ENCODE results near the gene ERGIC1. TPM values are rescaled to one million over a fixed set of nuclear protein-coding genes. Genes with fewer than 3 reads are reported as not detected.

The ERGIC1 gene
- total and polyA plus RNA-seq, 9 donors: 41.7 to 147 (median 92.3) TPM

DNA sequence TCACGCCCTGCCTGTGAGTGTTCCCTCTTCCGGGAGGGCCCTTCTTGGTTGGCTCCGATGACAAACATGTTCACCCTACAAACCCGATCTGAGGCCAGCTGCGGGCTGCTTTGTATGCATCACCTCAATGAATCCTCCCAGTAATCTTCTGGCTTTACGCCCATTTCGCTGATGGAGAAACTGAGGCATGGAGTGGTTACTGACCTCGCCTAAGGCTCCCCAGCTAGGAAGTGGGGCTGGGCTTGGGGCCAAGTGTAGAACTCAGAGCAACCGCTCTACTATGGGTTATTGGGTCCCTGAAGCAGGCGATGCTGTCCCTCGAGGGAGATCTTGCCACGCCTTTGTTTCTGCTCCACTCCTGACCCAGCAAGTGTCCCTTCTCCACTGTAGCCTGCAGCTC, 86.9 kb downstream of the ERGIC1 start:
- Histone ChIP-seq H3K4me1 (ENCODE audit: insufficient read depth) (no peaks in the 10 kb centered on the region), H3K27ac (no peak overlapping the region), H3K36me3 (no peaks in the 10 kb centered on the region), H3K27me3 (no peaks in the 10 kb centered on the region), H3K4me3 (no peak overlapping the region), H3K9me3 (no peaks in the 10 kb centered on the region)
- no peak for DNase-seq
- intact Hi-C loops (cut with DNase I): no loop called here
- TF ChIP-seq EP300 (IDR thresholded peaks at IDR 0.05) (no peak), POLR2A (IDR thresholded peaks at IDR 0.05) (no peak), CTCF (IDR thresholded peaks at IDR 0.05) (no peak)
- 94 to 95% (median 94%) methylated on average over 12 of the region's 12 CpGs for WGBS, 3 donors

GRCh38 chr5:172921906-172922305, 87.9 kb downstream of the ERGIC1 start:
- Histone ChIP-seq H3K4me1 (ENCODE audit: insufficient read depth) (no peaks in the 10 kb centered on the region), H3K36me3 (no peaks in the 10 kb centered on the region), H3K9me3 (no peaks in the 10 kb centered on the region), H3K27me3 (no peaks in the 10 kb centered on the region), H3K4me3 (no peak overlapping the region), H3K27ac (no peak overlapping the region)
- no peak for TF ChIP-seq EP300 (IDR thresholded peaks at IDR 0.05)
- 95 to 97% (median 97%) methylated on average over 7 of the region's 7 CpGs for WGBS, 3 donors
- intact Hi-C loops (cut with DNase I): no loop called here
- DNase-seq: no peak

GRCh38 chr5:172923539-172923938, 89.5 kb downstream of the ERGIC1 start:
- H3K4me3 ChIP-seq: no peak overlapping the region
- H3K27ac ChIP-seq: no peak overlapping the region
- intact Hi-C loops (cut with DNase I): no loop called here
- H3K36me3 ChIP-seq: no peaks in the 10 kb centered on the region
- H3K27me3 ChIP-seq: no peaks in the 10 kb centered on the region
- WGBS, 3 donors: 77 to 92% (median 90%) methylated on average over 5 of the region's 5 CpGs
- TF ChIP-seq POLR2A (IDR thresholded peaks at IDR 0.05) (no peak), EP300 (IDR thresholded peaks at IDR 0.05) (no peak), CTCF (IDR thresholded peaks at IDR 0.05) (no peak)
- H3K4me1 ChIP-seq (ENCODE audit: insufficient read depth): no peaks in the 10 kb centered on the region
- no peaks in the 10 kb centered on the region for H3K9me3 ChIP-seq
- DNase-seq: no peak

DNA sequence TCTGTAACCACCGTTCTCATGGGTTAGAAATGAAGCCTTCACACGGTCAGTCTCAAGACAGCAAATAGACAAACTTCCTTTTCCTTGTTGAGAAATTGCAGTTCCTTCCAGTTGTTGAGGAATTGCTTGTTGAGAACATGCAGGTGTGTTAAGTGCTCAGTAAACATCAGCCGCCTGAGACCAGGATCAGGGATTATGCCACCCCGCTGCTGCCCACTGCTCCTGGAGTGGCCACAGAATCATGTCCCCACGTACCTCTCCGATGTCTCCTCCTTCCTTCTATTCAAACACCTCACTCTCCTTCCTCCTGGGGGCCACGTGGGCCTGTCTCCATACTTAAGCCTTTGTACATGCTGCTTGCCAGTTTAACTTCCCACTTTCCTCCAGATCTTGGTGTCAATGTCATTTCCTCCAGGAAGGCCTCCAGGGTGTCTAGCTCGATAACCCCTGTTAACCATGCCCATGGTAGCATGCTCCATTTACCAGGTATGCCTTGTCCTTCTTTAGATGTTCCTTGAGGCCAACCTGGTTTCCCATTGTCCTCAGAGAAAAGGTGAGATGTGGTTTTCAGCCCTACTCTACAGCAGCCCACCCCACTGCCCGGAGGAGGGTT, 91.4 kb downstream of the ERGIC1 start:
- no peaks in the 10 kb centered on the region for H3K4me1 ChIP-seq (ENCODE audit: insufficient read depth)
- TF ChIP-seq EP300 (IDR thresholded peaks at IDR 0.05): no peak
- no peak for TF ChIP-seq POLR2A (IDR thresholded peaks at IDR 0.05)
- TF ChIP-seq CTCF (IDR thresholded peaks at IDR 0.05): no peak
- 75 to 83% (median 83%) methylated on average over 8 to 9 of the region's 9 CpGs for WGBS, 3 donors
- no peaks in the 10 kb centered on the region for H3K9me3 ChIP-seq
- no peaks in the 10 kb centered on the region for H3K36me3 ChIP-seq
- H3K27me3 ChIP-seq: no peaks in the 10 kb centered on the region
- no peak for DNase-seq
- intact Hi-C loops (cut with DNase I): no loop called here
- H3K4me3 ChIP-seq: no peak overlapping the region
- H3K27ac ChIP-seq: no peak overlapping the region

GRCh38 chr5:172926008-172926523, 92.0 kb downstream of the ERGIC1 start:
- Histone ChIP-seq H3K4me3 (no peak overlapping the region), H3K9me3 (no peaks in the 10 kb centered on the region), H3K27me3 (no peaks in the 10 kb centered on the region), H3K4me1 (ENCODE audit: insufficient read depth) (no peaks in the 10 kb centered on the region), H3K36me3 (no peaks in the 10 kb centered on the region), H3K27ac (no peak overlapping the region)
- 86 to 98% (median 95%) methylated on average over 2 of the region's 2 CpGs for WGBS, 3 donors
- no peak for DNase-seq
- TF ChIP-seq POLR2A (IDR thresholded peaks at IDR 0.05) (no peak), CTCF (IDR thresholded peaks at IDR 0.05) (no peak), EP300 (IDR thresholded peaks at IDR 0.05) (no peak)
- intact Hi-C loops (cut with DNase I): no loop called here

Measured in ovary (tissue), 9 donors.